HEK293 (cell line): ENCODE data around the gene MYLK.

ENCODE experiments used
- CTCF ChIA-PET: fragments of 350-600 bp; formaldehyde crosslinking; extraction: SDS; loops from one replicate; lab custom pipeline; 2021; ENCODE audit warnings: antibody characterized with exemption; lab: Yijun Ruan, JAX
- POLR2A ChIA-PET: fragments of 300-600 bp; formaldehyde crosslinking; extraction: SDS; loops from one replicate; lab custom pipeline; 2020; ENCODE audit warnings: antibody characterized with exemption, inconsistent platforms; lab: Yijun Ruan, JAX
- H3K27ac ChIP-seq: fragments of 200-500 bp; sonication (Bioruptor generic); 2 replicates; pipeline ENCODE4 v1.5.1; 2014; ENCODE audit warnings: low read depth, low read length, control low read depth, inconsistent platforms; ENCODE audit errors: extremely low read depth
- H3K36me3 ChIP-seq, 2 experiments: fragments of 200-500 bp in 1 of 2; sonication (Bioruptor generic) in 1 of 2; 1 replicate in 1 of 2; 2 replicates in 1 of 2; pipeline ENCODE4 v1.5.1; 2014 to 2017; ENCODE audit warnings: inconsistent platforms in 2 of 2, low read length in 2 of 2; ENCODE audit not compliant: control insufficient read depth in 2 of 2, insufficient read depth in 1 of 2
- H3K4me1 ChIP-seq: fragments of 200-500 bp; sonication (Bioruptor generic); 2 replicates; pipeline ENCODE4 v1.5.1; 2014; ENCODE audit warnings: mild to moderate bottlenecking, low read length, inconsistent platforms; ENCODE audit not compliant: control insufficient read depth, insufficient read depth
- H3K4me3 ChIP-seq: 2 replicates; pipeline ENCODE4 v1.5.1; 2011; ENCODE audit warnings: low read depth, mild to moderate bottlenecking, control low read depth, low read length, moderate library complexity
- H3K9me3 ChIP-seq: fragments of 200-500 bp; sonication (Bioruptor generic); 2 replicates; pipeline ENCODE4 v1.5.1; 2014; ENCODE audit warnings: low read depth, low read length, inconsistent platforms; ENCODE audit not compliant: control insufficient read depth, insufficient read depth
- AEBP2 ChIP-seq: fragments of 450-650 bp; formaldehyde crosslinking; IDR thresholded peaks from 2 replicates; pipeline ENCODE4 v1.5.1; 2016; ENCODE audit warnings: missing biosample characterization, missing genetic modification characterization, borderline replicate concordance
- GFI1B ChIP-seq: fragments of 450-650 bp; formaldehyde crosslinking; IDR thresholded peaks from 2 replicates; pipeline ENCODE4 v1.5.1; 2016; ENCODE audit warnings: missing biosample characterization, missing genetic modification characterization
- PRDM1 ChIP-seq: fragments of 450-650 bp; formaldehyde crosslinking; IDR thresholded peaks from 2 replicates; pipeline ENCODE4; 2016; ENCODE audit warnings: missing biosample characterization, missing genetic modification characterization
- ZBTB49 ChIP-seq: fragments of 450-650 bp; formaldehyde crosslinking; IDR thresholded peaks from 2 replicates; pipeline ENCODE4 v1.5.1; 2016; ENCODE audit warnings: missing biosample characterization, missing genetic modification characterization, low read depth
- ZBTB8A ChIP-seq: fragments of 450-650 bp; formaldehyde crosslinking; IDR thresholded peaks from 2 replicates; pipeline ENCODE4 v1.5.1; 2016; ENCODE audit warnings: missing biosample characterization, missing genetic modification characterization
- ZFP69B ChIP-seq: fragments of 450-650 bp; formaldehyde crosslinking; IDR thresholded peaks from 2 replicates; pipeline ENCODE4 v1.5.1; 2016; ENCODE audit warnings: missing biosample characterization, missing genetic modification characterization
- ZNF10 ChIP-seq: fragments of 450-650 bp; formaldehyde crosslinking; IDR thresholded peaks from 2 replicates; pipeline ENCODE4 v1.5.1; 2017; ENCODE audit warnings: missing biosample characterization, missing genetic modification characterization
- ZNF133 ChIP-seq: fragments of 450-650 bp; formaldehyde crosslinking; IDR thresholded peaks from 2 replicates; pipeline ENCODE4 v1.5.1; 2016; ENCODE audit warnings: missing biosample characterization, missing genetic modification characterization
- ZNF157 ChIP-seq: fragments of 450-650 bp; formaldehyde crosslinking; IDR thresholded peaks from 2 replicates; pipeline ENCODE4 v1.5.1; 2016; ENCODE audit warnings: missing biosample characterization, missing genetic modification characterization
- ZNF311 ChIP-seq: fragments of 450-650 bp; formaldehyde crosslinking; IDR thresholded peaks from 2 replicates; pipeline ENCODE4 v1.5.1; 2017; ENCODE audit warnings: missing biosample characterization, missing genetic modification characterization, borderline replicate concordance
- ZNF398 ChIP-seq: fragments of 450-650 bp; formaldehyde crosslinking; IDR thresholded peaks from 2 replicates; pipeline ENCODE4 v1.5.1; 2017; ENCODE audit warnings: missing biosample characterization, missing genetic modification characterization
- ZNF555 ChIP-seq: fragments of 450-650 bp; formaldehyde crosslinking; conservative IDR thresholded peaks from 2 replicates; pipeline ENCODE4 v1.5.1; 2017; ENCODE audit warnings: missing biosample characterization, mild to moderate bottlenecking, missing genetic modification characterization, inconsistent platforms
- ZNF580 ChIP-seq: fragments of 450-650 bp; formaldehyde crosslinking; IDR thresholded peaks from 2 replicates; pipeline ENCODE4 v1.5.1; 2016; ENCODE audit warnings: missing biosample characterization, missing genetic modification characterization
- ZNF610 ChIP-seq: fragments of 450-650 bp; formaldehyde crosslinking; IDR thresholded peaks from 2 replicates; pipeline ENCODE4 v1.5.1; 2016; ENCODE audit warnings: missing biosample characterization, missing genetic modification characterization, borderline replicate concordance
- ZNF664 ChIP-seq: fragments of 450-650 bp; formaldehyde crosslinking; IDR thresholded peaks from 2 replicates; pipeline ENCODE4 v1.5.1; 2016; ENCODE audit warnings: missing biosample characterization, missing genetic modification characterization
- ZNF670 ChIP-seq: fragments of 450-650 bp; formaldehyde crosslinking; IDR thresholded peaks from 2 replicates; pipeline ENCODE4 v1.5.1; 2016; ENCODE audit warnings: missing biosample characterization, missing genetic modification characterization, low read depth
- ZNF785 ChIP-seq: fragments of 450-650 bp; formaldehyde crosslinking; IDR thresholded peaks from 2 replicates; pipeline ENCODE4 v1.5.1; 2016; ENCODE audit warnings: missing biosample characterization, missing genetic modification characterization
- ZSCAN5A ChIP-seq: fragments of 450-650 bp; formaldehyde crosslinking; IDR thresholded peaks from 2 replicates; pipeline ENCODE4 v1.5.1; 2016; ENCODE audit warnings: missing biosample characterization, missing genetic modification characterization

Gene MYLK

GRCh38 chr3:123712077-123712860 lies 171.9 kb downstream of the MYLK start:
- POLR2A ChIA-PET = no interaction called here
- TF ChIP-seq ZNF398 (tag by site-specific recombination) = no peak
- no peak for TF ChIP-seq ZNF10
- TF ChIP-seq AEBP2 (tag by site-specific recombination) = no peak
- TF ChIP-seq PRDM1 = no peak
- TF ChIP-seq ZNF133 (tag by site-specific recombination) = no peak
- TF ChIP-seq ZNF670 = no peak
- no peak for TF ChIP-seq ZNF610 (tag by site-specific recombination)
- no peak for TF ChIP-seq ZNF664 (tag by site-specific recombination)
- no peak for TF ChIP-seq ZNF555
- no peak for TF ChIP-seq ZNF157 (tag by site-specific recombination)
- no peak for TF ChIP-seq GFI1B (tag by site-specific recombination)
- TF ChIP-seq ZNF785 (tag by site-specific recombination) = no peak
- TF ChIP-seq ZFP69B (tag by site-specific recombination) = no peak
- TF ChIP-seq ZSCAN5A = no peak
- TF ChIP-seq ZBTB49 (tag by site-specific recombination) = no peak
- TF ChIP-seq ZNF580 (tag by site-specific recombination) = no peak
- TF ChIP-seq ZBTB8A = no peak
- no peak for TF ChIP-seq ZNF311 (tag by site-specific recombination)
- Histone ChIP-seq H3K36me3 (peaks cover 0 to 8% of the 10 kb centered on the region in 2 experiments; a peak in 1 of 3 replicates), H3K4me1 (no peaks in the 10 kb centered on the region), H3K4me3 (no peak overlapping the region), H3K27ac (no peak overlapping the region), H3K9me3 (no peaks in the 10 kb centered on the region)
- CTCF ChIA-PET = interaction anchor here (0.6 to 2.5 kb wide), 3 partner anchors 10 to 567 kb away, joined by 3 to 11 read pairs (median 3); no protein-coding TSS in a partner anchor
